ENCODE data around the gene LAMA2. TPM values are rescaled to one million over a fixed set of nuclear protein-coding genes. Genes with fewer than 3 reads are reported as not detected.

Gene LAMA2
- total and polyA plus RNA-seq, 7 donors: 8.8 to 59.0 (median 27.3) TPM

DNA sequence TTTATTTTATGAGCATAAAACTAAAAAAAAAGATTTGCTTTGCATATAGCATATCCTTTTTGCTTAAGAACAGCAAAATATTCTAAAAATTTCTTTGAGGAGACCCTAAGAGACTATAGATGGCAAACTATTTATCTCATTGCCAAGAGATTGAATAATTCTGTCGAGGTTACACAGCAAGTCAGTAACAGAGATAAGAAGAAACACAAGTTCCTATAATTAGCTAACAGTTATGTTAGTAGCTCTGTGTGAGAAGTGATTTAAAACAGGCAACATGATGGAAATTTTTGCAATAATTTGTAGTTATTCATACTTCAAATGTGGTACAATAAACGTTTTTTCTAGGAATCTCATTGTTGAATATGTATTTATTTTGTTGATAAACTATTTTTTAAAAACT, 9.1 kb downstream of the LAMA2 start:
- TF ChIP-seq, protein P1, sequence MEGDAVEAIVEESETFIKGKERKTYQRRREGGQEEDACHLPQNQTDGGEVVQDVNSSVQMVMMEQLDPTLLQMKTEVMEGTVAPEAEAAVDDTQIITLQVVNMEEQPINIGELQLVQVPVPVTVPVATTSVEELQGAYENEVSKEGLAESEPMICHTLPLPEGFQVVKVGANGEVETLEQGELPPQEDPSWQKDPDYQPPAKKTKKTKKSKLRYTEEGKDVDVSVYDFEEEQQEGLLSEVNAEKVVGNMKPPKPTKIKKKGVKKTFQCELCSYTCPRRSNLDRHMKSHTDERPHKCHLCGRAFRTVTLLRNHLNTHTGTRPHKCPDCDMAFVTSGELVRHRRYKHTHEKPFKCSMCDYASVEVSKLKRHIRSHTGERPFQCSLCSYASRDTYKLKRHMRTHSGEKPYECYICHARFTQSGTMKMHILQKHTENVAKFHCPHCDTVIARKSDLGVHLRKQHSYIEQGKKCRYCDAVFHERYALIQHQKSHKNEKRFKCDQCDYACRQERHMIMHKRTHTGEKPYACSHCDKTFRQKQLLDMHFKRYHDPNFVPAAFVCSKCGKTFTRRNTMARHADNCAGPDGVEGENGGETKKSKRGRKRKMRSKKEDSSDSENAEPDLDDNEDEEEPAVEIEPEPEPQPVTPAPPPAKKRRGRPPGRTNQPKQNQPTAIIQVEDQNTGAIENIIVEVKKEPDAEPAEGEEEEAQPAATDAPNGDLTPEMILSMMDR (IDR thresholded peaks at IDR 0.05): no peak
- H3K27ac ChIP-seq: no peak overlapping the region
- ATAC-seq: no peak
- H3K4me1 ChIP-seq: no peaks in the 10 kb centered on the region
- H3K4me3 ChIP-seq: no peak overlapping the region
- peaks cover 0 to 5% of the 10 kb centered on the region in 2 donors for H3K36me3 ChIP-seq (ENCODE audit: insufficient read depth in 1 of 2, low read depth in 1 of 2)
- DNase-seq: no peak
- no peaks in the 10 kb centered on the region for H3K9me3 ChIP-seq
- intact Hi-C loops (cut with DNase I): no loop called here
- 36 to 45% (median 39%) methylated on average over 2 of the region's 2 CpGs for whole genome bisulfite sequencing, 3 donors
- H3K27me3 ChIP-seq (ENCODE audit: insufficient read depth in 3 of 3, low read length in 2 of 3): no peaks in the 10 kb centered on the region

DNA sequence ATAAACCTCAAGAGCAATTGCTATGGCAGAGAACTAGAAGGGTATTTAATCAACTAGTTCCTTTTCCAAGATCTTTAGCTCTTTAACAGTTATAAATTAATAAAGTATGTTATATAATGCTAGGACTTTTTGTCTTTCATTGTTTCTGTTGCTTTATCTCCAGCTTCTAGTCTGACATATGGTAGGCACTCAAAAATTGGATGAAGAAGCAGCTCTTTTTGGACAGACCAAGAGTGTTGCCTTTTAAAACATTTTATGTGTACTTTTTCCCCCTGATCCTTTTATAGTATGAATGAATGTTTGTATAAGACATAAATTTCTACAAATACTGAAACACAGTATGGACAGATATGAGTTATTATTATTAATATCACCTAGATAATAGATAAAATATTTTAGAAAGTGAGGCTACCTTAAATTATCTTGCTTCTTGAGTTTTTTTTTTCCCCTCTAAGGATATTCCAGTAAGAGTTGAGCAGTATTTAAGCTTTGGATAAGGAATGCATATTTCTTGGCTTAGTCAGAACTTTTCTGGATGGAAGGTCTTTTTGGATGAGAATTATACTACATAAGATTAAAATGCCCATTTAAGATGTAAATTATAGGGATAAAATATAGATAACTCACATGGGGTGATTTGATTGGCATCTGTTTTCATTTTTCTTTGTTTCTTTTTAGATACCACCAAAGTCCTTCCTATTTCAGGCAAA, 16.6 kb downstream of the LAMA2 start:
- intact Hi-C loops (cut with DNase I): no loop called here
- Histone ChIP-seq H3K9me3 (no peaks in the 10 kb centered on the region), H3K36me3 (ENCODE audit: insufficient read depth in 1 of 2, low read depth in 1 of 2) (no peaks in the 10 kb centered on the region), H3K4me1 (no peaks in the 10 kb centered on the region), H3K27ac (no peak overlapping the region), H3K4me3 (no peak overlapping the region), H3K27me3 (ENCODE audit: insufficient read depth in 3 of 3, low read length in 2 of 3) (no peaks in the 10 kb centered on the region)
- no peak for DNase-seq
- ATAC-seq: no peak
- TF ChIP-seq, protein P1 (IDR thresholded peaks at IDR 0.05): no peak

DNA sequence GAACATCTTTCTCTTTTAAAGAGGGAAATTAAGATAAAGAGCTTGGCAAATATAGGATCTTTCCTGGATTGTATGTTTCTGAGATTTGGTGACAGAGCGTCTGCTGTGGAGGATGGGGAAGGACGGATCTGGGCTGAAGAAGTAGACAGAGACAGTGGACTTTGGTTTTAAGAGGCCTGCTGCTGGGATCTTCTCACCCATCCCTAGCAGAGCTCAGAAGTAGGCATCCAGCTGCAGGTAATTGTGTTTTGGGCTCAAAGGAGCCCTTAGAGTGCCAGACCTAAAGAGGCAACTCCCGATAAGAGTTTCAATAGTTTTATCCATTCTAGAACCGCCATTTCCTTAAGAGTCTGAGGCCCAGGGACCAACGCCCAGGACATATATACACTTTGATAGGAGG, 20.8 kb downstream of the LAMA2 start:
- 94 to 96% (median 94%) methylated on average over 5 of the region's 5 CpGs for whole genome bisulfite sequencing, 3 donors
- Histone ChIP-seq H3K27me3 (ENCODE audit: insufficient read depth in 3 of 3, low read length in 2 of 3) (no peaks in the 10 kb centered on the region), H3K27ac (no peak overlapping the region), H3K4me1 (no peaks in the 10 kb centered on the region), H3K9me3 (no peaks in the 10 kb centered on the region), H3K4me3 (no peak overlapping the region), H3K36me3 (ENCODE audit: insufficient read depth in 1 of 2, low read depth in 1 of 2) (no peaks in the 10 kb centered on the region)
- intact Hi-C loops (cut with DNase I): no loop called here
- ATAC-seq (no peak), DNase-seq (no peak)
- TF ChIP-seq, protein P1 (IDR thresholded peaks at IDR 0.05): no peak

DNA sequence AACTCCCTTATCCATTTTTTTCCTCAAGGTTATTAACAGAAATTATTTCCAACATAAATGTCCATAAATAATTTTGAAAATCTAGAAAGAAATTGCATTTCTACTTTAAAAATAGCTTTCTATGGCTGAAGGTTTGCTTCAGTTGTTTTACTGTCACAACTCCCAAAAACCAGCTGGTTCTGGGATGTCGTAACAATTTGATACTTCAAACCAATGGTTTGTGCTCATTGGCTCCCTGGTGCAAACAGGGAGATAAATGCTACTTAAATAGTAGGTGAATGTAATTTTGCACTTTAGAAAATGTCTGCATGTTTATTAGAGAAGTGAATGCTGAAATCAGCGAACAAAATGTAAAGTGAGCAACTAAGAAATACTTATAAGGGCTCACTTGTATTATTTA, 31.1 kb downstream of the LAMA2 start:
- Histone ChIP-seq H3K9me3 (no peaks in the 10 kb centered on the region), H3K36me3 (ENCODE audit: insufficient read depth in 1 of 2, low read depth in 1 of 2) (no peaks in the 10 kb centered on the region), H3K27me3 (ENCODE audit: insufficient read depth in 3 of 3, low read length in 2 of 3) (no peaks in the 10 kb centered on the region), H3K27ac (no peak overlapping the region), H3K4me3 (no peak overlapping the region), H3K4me1 (no peaks in the 10 kb centered on the region)
- TF ChIP-seq, protein P1 (IDR thresholded peaks at IDR 0.05): no peak
- ATAC-seq (no peak), DNase-seq (no peak)
- WGBS, 3 donors: 76 to 85% (median 78%) methylated on average over 2 of the region's 2 CpGs
- intact Hi-C loops (cut with DNase I): no loop called here

DNA sequence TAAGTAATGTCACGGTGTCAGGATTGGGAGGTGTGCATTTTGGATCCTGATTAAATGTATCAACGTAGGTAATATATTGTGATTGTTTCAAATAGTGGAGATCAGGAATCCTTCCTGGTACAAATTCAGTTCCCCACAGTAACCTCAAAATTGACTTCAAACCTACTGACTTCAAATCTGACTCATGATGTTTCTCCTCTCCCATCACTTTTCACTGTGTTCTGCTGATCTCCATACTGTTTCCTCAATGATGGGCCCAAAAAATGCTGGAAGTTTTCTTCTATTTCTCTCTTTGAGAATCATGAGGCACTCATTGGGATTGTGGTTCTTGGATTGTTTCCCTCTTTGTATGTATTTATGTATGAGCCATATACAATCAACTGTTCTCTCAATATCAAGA, 35.9 kb downstream of the LAMA2 start:
- WGBS, 3 donors: 67 to 97% (median 81%) methylated on average over 2 of the region's 2 CpGs
- ATAC-seq: no peak
- H3K27me3 ChIP-seq (ENCODE audit: insufficient read depth in 3 of 3, low read length in 2 of 3): no peaks in the 10 kb centered on the region
- H3K36me3 ChIP-seq (ENCODE audit: insufficient read depth in 1 of 2, low read depth in 1 of 2): no peaks in the 10 kb centered on the region
- H3K4me1 ChIP-seq: no peaks in the 10 kb centered on the region
- intact Hi-C loops (cut with DNase I): no loop called here
- H3K4me3 ChIP-seq: no peak overlapping the region
- no peaks in the 10 kb centered on the region for H3K9me3 ChIP-seq
- no peak for DNase-seq
- TF ChIP-seq, protein P1 (IDR thresholded peaks at IDR 0.05): no peak
- H3K27ac ChIP-seq: no peak overlapping the region
